ENCODE results near the gene ZNF24. TPM values are rescaled to one million over a fixed set of nuclear protein-coding genes. Genes with fewer than 3 reads are reported as not detected.

Gene ZNF24
- total RNA-seq (2021; fragmentation: NEBNext Ultra II Directional; extraction: Animal tissue kit (Norgen Biotek cat#: 25700)) = 10 to 100 TPM; 34.4 to 40.0 (median 36.1) TPM
- long read RNA-seq, full-length matches to known transcripts = 37 of 52 reads
- long read RNA-seq, partial matches to known transcripts = 5 of 52 reads
- long read RNA-seq, other reads (novel, unspliced or antisense) = 10 of 52 reads

- Mint-ChIP-seq H3K27me3 (ENCODE audit: insufficient read depth) (no peaks in the 10 kb centered on the region; the same call in 1 of the 2 replicates), H3K4me1 (ENCODE audit: low read depth) (peaks cover 36% of the 10 kb centered on the region), H3K9me3 (peaks cover 4% of the 10 kb centered on the region; the same call in 1 of the 2 replicates), H3K27ac (peak within 1 kb of the TSS; percentile 98), H3K4me3 (peak within 1 kb of the TSS; percentile 100), H3K36me3 (ENCODE audit: low read depth) (peaks cover 32% of the 10 kb centered on the region)
- no peak for TF ChIP-seq CTCF (IDR thresholded peaks at IDR 0.05)
- peak; percentile 89 for DNase-seq
Measured at GRCh38 chr18:35343936-35344735, at the start of gene ZNF24. ZNF24 (minus strand) TSS chr18:35344420; CDS start chr18:35340650, 3,770 bp downstream.

GRCh38 chr18:35393716-35394115 lies 49.5 kb upstream of the ZNF24 start:
- no peak for DNase-seq
- Mint-ChIP-seq H3K4me3 (no peak overlapping the region), H3K4me1 (ENCODE audit: low read depth) (peaks cover 18% of the 10 kb centered on the region), H3K9me3 (no peaks in the 10 kb centered on the region), H3K36me3 (ENCODE audit: low read depth) (no peaks in the 10 kb centered on the region), H3K27ac (no peak overlapping the region), H3K27me3 (ENCODE audit: insufficient read depth) (peaks cover 5% of the 10 kb centered on the region; the same call in 1 of the 2 replicates)
- TF ChIP-seq CTCF (IDR thresholded peaks at IDR 0.05) = no peak

- Mint-ChIP-seq H3K4me1 (ENCODE audit: low read depth) (peaks cover 31% of the 10 kb centered on the region), H3K9me3 (no peaks in the 10 kb centered on the region), H3K36me3 (ENCODE audit: low read depth) (no peaks in the 10 kb centered on the region), H3K4me3 (no peak overlapping the region), H3K27me3 (ENCODE audit: insufficient read depth) (no peaks in the 10 kb centered on the region), H3K27ac (no peak overlapping the region)
- TF ChIP-seq CTCF (IDR thresholded peaks at IDR 0.05) = no peak
- DNase-seq = no peak
Measured at GRCh38 chr18:35392375-35392774, 48.2 kb upstream of the ZNF24 start.

GRCh38 chr18:35390951-35391700 lies 46.9 kb upstream of the ZNF24 start:
- no peak overlapping the region for H3K4me3 Mint-ChIP-seq
- no peak for DNase-seq
- H3K9me3 Mint-ChIP-seq = no peaks in the 10 kb centered on the region
- no peaks in the 10 kb centered on the region; the same call in 1 of the 2 replicates for H3K27me3 Mint-ChIP-seq (ENCODE audit: insufficient read depth)
- TF ChIP-seq CTCF (IDR thresholded peaks at IDR 0.05) = no peak
- H3K27ac Mint-ChIP-seq = no peak overlapping the region
- H3K36me3 Mint-ChIP-seq (ENCODE audit: low read depth) = no peaks in the 10 kb centered on the region
- H3K4me1 Mint-ChIP-seq (ENCODE audit: low read depth) = peaks cover 42% of the 10 kb centered on the region

GRCh38 chr18:35389095-35389618 lies 44.9 kb upstream of the ZNF24 start:
- Mint-ChIP-seq H3K4me3 (peak overlapping the region; percentile 78), H3K4me1 (ENCODE audit: low read depth) (peaks cover 42% of the 10 kb centered on the region), H3K36me3 (ENCODE audit: low read depth) (no peaks in the 10 kb centered on the region), H3K9me3 (no peaks in the 10 kb centered on the region), H3K27ac (peak overlapping the region; percentile 77), H3K27me3 (ENCODE audit: insufficient read depth) (peaks cover 11% of the 10 kb centered on the region)
- no peak for TF ChIP-seq CTCF (IDR thresholded peaks at IDR 0.05)
- peak; percentile 40 for DNase-seq

All from HFFc6 (cell line).